Thyroid gland (tissue), 4 donors: Measurements from ENCODE around the gene TRAM2.

Experiments
- CTCF ChIP-seq, 6 experiments: fragments of 200-600 bp in 3 of 6; fragments of 450-650 bp in 3 of 6; sonication (generic) in 3 of 6; IDR thresholded peaks; one replicate each; pipeline ENCODE4 v1.5.1; 2016 to 2019; ENCODE audit warnings: antibody characterized with exemption in 6 of 6, mild to moderate bottlenecking in 2 of 6, inconsistent platforms in 1 of 6, moderate library complexity in 1 of 6
- POLR2A ChIP-seq, 2 donors: fragments of 450-650 bp; IDR thresholded peaks; one replicate each; pipeline ENCODE4 v1.6.1; 2017; ENCODE audit warnings: antibody characterized with exemption in 2 of 2, mild to moderate bottlenecking in 2 of 2, moderate library complexity in 1 of 2

GRCh38 chr6:52489881-52490280 is 87.0 kb downstream of the TRAM2 start:
- TF ChIP-seq CTCF (IDR thresholded peaks at IDR 0.05) (no peak), POLR2A (IDR thresholded peaks at IDR 0.05) (no peak)
